Ramos (cell line): ENCODE data around the gene NDUFB3.
"Not testable (repeated sequence)": the region's sequence is repeated elsewhere in the genome, so short reads cannot be mapped to it uniquely, and the experiment has no call there.

ENCODE experiments used
- in situ Hi-C: fragments of 300-500 bp; cut with MboI; formaldehyde crosslinking; loops from one replicate; pipeline ENCODE4 v1.14.3; 2022; ENCODE audit warnings: low sequenced_read_pairs; ENCODE audit not compliant: unreplicated experiment

NDUFB3 gene

GRCh38 chr2:201071479-201072200 is at the start of gene NDUFB3, which contains the start of gene HYCC2:
TSS of gene NDUFB3 (plus strand) at chr2:201072001. CDS start at chr2:201078883, 6,882 bp downstream.
TSS of gene HYCC2 (minus strand) at chr2:201071671. CDS start at chr2:201024009, 47,662 bp downstream.
- in situ Hi-C loops = no loop called here

DNA sequence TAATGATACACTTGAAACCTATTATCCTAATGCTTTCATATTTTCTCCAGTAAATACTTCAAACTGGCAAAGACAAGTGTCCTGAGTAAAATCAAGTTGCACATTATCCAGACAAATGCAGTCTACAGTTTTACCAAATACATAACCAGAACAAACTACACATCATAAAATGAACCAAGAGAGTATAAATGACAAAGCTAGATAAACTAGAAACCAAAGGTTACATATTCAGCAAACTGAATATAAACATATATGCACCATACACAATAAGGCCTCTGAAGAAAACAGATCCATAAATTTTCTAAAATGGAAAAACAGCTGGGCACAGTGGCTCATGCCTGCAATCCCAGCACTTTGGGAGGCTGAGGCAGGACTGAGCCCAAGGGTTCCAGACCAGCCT is 47.3 kb upstream of the NDUFB3 start:
- in situ Hi-C loops = no loop called here

- in situ Hi-C loops = not testable (repeated sequence)
Measured at GRCh38 chr2:201034355-201034754, 37.4 kb upstream of the NDUFB3 start.

- in situ Hi-C loops = not testable (repeated sequence)
Measured at GRCh38 chr2:201038361-201038760, 33.4 kb upstream of the NDUFB3 start.

DNA sequence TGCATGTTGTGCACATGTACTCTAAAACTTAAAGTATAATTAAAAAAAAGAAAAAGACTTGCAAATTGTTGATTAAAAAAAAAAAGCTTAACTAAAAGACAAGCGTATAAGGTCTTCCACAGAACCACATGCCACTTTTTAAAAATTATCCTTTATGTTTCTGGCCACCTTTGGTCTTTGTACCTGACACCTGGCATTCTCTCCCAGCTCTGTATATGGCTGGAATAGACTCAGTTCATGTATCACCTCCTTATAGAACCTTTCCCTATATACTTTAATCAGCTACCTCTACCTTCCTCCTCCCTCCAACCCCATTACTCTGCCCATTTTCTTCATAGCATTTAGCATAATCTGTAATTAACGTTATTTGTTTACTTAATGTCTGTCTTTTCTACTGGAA is 32.9 kb upstream of the NDUFB3 start:
- in situ Hi-C loops = no loop called here

DNA sequence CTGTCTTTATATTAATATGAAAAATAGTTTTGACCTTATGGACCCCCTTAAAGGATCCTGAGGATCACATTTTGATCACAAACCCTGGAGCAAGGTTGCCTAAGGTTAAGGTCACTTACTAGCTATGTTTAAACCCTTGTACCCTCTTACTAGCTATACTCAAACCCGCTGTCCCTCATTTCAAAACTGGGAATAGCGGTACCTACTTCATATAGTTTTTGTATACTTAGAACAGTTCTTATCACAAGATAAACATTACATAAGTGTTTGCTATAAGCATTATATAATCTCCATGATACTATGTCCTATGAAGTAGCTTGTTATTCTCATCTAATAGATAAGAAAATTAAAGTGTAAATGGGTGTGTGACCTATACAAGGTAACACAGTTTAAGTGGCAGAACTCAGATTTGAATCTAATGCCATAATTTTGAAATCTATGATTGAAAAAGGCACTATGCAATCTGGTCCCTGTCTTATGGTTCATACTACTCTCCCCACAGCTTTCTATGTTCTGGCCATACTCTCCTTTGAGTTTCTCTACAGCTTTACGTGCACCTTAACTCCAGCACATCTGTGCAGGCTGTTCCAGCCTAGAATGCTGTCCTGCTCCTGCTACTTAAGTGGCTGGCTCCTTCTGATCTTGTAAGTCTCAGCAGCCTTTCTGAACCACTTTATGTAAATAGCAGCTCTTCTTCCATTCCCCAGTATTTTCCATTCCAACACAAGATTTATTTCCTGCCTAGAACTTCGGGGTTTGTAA is 30.8 kb upstream of the NDUFB3 start:
- in situ Hi-C loops = no loop called here

GRCh38 chr2:201042451-201042850 is 29.4 kb upstream of the NDUFB3 start:
- in situ Hi-C loops = not testable (repeated sequence)

GRCh38 chr2:201043050-201043449 is 28.8 kb upstream of the NDUFB3 start:
- in situ Hi-C loops = not testable (repeated sequence)

DNA sequence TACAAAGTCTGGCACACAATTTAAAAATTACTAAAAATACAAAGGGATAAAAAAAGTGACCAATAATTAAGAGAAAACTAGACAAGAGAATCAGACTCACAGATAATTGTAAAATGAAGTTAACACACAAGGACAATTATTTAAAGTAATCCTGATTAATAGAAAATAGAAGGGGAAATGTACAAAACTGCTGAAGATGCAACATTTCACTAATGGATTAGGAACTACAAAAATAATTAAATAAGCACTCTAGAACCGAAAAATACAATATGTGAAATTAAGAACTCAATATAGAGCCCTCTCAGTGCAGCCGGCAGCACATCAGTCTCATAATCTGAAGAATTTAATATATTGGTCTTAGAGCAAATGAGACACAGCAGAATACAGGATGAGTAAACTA is 24.9 kb upstream of the NDUFB3 start:
- in situ Hi-C loops = no loop called here

DNA sequence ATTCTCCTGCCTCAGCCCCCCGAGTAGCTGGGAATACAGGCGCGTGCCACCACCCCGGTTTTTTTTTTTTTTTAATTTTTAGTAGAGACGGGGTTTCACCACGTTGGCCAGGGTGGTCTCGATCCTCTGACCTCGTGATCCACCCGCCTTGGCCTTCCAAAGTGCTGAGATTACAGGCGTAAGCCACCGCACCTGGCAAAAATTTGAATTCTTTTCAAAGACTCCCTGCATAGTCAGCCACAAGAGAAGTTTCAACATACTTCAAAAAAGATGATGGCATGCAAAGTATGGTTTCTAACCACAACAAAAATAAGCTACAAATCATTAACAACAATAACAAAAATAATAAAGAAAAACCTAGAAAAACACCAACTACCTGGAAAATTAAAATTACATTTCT is 22.3 kb upstream of the NDUFB3 start:
- in situ Hi-C loops = no loop called here

DNA sequence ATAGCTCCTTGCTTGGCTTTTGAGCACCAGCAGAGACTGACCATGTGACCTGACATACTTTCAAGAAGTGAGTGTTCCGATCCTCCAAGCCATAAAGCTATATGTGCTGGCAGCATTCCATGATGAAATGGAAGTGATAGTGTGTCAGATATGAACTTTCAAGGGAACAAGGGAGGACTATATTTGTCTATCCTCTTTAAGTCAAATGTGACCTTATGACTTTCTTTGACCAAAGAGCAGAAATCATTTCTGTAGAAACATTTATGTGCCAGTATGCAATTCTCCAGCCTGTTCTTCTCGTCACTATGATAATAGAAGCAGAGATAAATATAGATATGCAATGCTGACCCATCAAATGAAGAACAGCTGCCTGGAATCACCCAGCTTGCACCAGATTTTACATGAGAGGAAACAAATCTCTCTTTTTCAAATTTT is 14.7 kb upstream of the NDUFB3 start:
- in situ Hi-C loops = no loop called here

GRCh38 chr2:201057715-201058248 is 14.0 kb upstream of the NDUFB3 start:
- in situ Hi-C loops = no loop called here

DNA sequence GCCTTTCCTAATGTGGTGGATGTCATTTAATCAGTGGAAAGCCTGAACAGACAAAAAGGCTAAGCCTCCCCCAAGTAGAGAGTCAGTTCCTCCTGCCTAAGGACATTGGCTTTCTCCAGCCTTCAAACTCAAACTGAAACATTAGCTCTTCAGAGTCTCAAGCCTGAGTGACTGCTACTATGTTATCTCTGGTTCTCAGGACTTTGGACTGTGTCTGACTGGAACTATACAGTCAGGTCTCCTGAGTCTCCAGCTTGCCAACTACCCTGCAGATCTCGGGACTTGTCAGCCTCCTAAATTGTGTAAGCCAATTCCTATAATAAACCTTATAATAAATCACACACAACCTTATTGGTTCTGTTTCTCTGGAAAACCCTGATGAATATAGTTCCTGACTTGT is 12.9 kb upstream of the NDUFB3 start:
- in situ Hi-C loops = no loop called here

- in situ Hi-C loops = no loop called here
Measured at GRCh38 chr2:201059961-201060755, 11.6 kb upstream of the NDUFB3 start.

- in situ Hi-C loops = not testable (repeated sequence)
Measured at GRCh38 chr2:201063516-201063915, 8.3 kb upstream of the NDUFB3 start.

GRCh38 chr2:201064797-201065329 is 6.9 kb upstream of the NDUFB3 start:
- in situ Hi-C loops = no loop called here

DNA sequence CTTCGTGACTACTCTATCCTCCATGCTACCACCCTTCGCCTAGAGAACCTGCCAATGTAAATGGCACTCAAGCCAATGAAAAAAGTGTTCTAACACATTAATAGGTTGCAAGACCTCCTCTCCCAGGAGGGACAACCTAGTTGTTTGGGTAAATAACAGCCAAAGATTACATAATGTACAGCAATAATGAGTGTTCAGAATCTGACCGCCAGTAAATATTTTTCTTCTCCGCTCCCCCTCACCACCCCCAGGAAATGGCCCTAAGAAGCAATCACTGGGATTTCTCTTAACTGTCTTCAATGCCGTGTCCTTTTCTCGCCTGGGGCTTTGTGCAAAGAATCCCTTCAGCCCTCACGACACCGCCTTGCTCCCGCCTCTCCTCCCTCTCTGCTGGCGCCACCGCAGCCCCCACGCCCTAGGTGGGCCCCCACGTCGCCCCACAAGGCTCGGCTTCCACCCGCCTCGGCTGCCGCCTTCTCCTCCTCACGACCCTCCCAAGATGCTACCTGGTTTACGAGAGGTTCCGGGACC is 788 bp upstream of the NDUFB3 start:
- in situ Hi-C loops = no loop called here

DNA sequence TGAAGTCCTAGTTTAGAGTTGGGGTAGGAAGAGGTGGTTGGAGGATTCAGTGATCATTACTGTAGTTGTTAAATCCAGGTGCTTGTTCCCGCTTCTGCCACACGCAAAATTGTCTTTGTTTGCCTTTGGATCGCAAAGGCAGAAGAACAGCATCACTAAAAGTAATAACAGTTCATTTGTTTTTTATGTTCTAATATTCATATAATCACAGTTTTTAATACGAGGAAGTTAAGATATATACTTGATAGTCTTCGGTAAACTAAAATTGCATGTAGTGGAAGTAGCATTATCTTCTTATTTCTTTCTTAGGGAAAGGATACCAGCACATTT is 365 bp downstream of the NDUFB3 start:
- in situ Hi-C loops = no loop called here

GRCh38 chr2:201073071-201073470 is 1.3 kb downstream of the NDUFB3 start:
- in situ Hi-C loops = no loop called here

DNA sequence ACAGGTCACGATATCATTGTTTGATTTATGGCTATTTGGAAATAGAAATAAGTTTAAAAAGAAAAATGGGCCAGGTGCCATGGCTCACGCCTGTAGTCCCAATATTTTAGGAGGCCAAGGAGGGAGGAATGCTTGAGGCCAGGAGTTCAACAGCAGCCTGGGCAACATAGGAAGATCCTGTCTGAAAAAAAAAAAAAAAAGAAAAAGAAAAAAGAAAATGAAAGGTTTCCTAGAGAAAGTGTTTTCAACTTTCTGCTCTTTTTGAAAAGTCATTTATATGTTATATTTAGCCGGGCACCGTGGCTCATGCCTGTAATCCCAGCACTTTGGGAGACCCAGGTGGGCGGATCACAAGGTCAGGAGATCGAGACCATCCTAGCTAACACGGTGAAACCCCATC is 3.2 kb downstream of the NDUFB3 start:
- in situ Hi-C loops = no loop called here
